Measurements from ENCODE around the gene ZNF280B. TPM values are rescaled to one million over a fixed set of nuclear protein-coding genes. Genes with fewer than 3 reads are reported as not detected.
A peak's percentile ranks its signal among the peaks of the same experiment; 100 is the strongest.
"Not testable (repeated sequence)": the region's sequence is repeated elsewhere in the genome, so short reads cannot be mapped to it uniquely, and the experiment has no call there.

Gene ZNF280B
- total and polyA plus RNA-seq, 2 experiments from 2014 or later: 0.11 to 0.45 TPM

GRCh38 chr22:22479999-22480532 lies 28.5 kb downstream of the ZNF280B start:
- Histone ChIP-seq H3K79me2 (ENCODE audit: insufficient read depth) (no peaks in the 10 kb centered on the region), H4K20me1 (ENCODE audit: insufficient read depth) (no peaks in the 10 kb centered on the region), H3K9me3 (ENCODE audit: low read depth) (no peaks in the 10 kb centered on the region), H3K9me2 (ENCODE audit: insufficient read depth) (no peaks in the 10 kb centered on the region), H3K9ac (no peak overlapping the region), H3K27me3 (replicated peaks; ENCODE audit: insufficient read depth) (no peaks in the 10 kb centered on the region), H3K4me3 (no peak overlapping the region), H3K4me2 (ENCODE audit: unreplicated experiment) (no peak overlapping the region), H3F3A (ENCODE audit: insufficient read depth) (no peaks in the 10 kb centered on the region), H3K36me3 (ENCODE audit: low read depth) (no peaks in the 10 kb centered on the region), H3K4me1 (ENCODE audit: insufficient read depth) (no peaks in the 10 kb centered on the region), H3K27ac (no peak overlapping the region), H2AFZ (no peak overlapping the region)
- in situ Hi-C loops (cut with MboI): no loop called here
- peak; percentile 10 for DNase-seq
- TF ChIP-seq EZH2 (IDR thresholded peaks at IDR 0.05; ENCODE audit: insufficient read depth, poor library complexity, severe bottlenecking) (no peak), EZH2phosphoT487 (IDR thresholded peaks at IDR 0.05; ENCODE audit: insufficient read depth, low read depth) (no peak)
- 44 to 48% methylated on average over 5 of the region's 5 CpGs for WGBS, 2 experiments (ENCODE audit: low coverage in 1 of 2, low lambda C conversion rate in 2 of 2, missing lambda C conversion rate in 2 of 2)

GRCh38 chr22:22479116-22479515 lies 29.4 kb downstream of the ZNF280B start:
- H4K20me1 ChIP-seq (ENCODE audit: insufficient read depth): no peaks in the 10 kb centered on the region
- H3K79me2 ChIP-seq (ENCODE audit: insufficient read depth): no peaks in the 10 kb centered on the region
- in situ Hi-C loops (cut with MboI): no loop called here
- no peaks in the 10 kb centered on the region for H3K4me1 ChIP-seq (ENCODE audit: insufficient read depth)
- TF ChIP-seq EZH2 (IDR thresholded peaks at IDR 0.05; ENCODE audit: insufficient read depth, poor library complexity, severe bottlenecking) (no peak), EZH2phosphoT487 (IDR thresholded peaks at IDR 0.05; ENCODE audit: insufficient read depth, low read depth) (no peak)
- DNase-seq: no peak
- no peak overlapping the region for H3K27ac ChIP-seq
- H3K4me3 ChIP-seq: no peak overlapping the region
- H3K9me2 ChIP-seq (ENCODE audit: insufficient read depth): no peaks in the 10 kb centered on the region
- 48 to 86% methylated on average over 2 of the region's 2 CpGs for WGBS, 2 experiments (ENCODE audit: low coverage in 1 of 2, low lambda C conversion rate in 2 of 2, missing lambda C conversion rate in 2 of 2)
- no peaks in the 10 kb centered on the region for H3K9me3 ChIP-seq (ENCODE audit: low read depth)
- H3K4me2 ChIP-seq (ENCODE audit: unreplicated experiment): no peak overlapping the region
- H3K9ac ChIP-seq: no peak overlapping the region
- H3F3A ChIP-seq (ENCODE audit: insufficient read depth): no peaks in the 10 kb centered on the region
- no peak overlapping the region for H2AFZ ChIP-seq
- no peaks in the 10 kb centered on the region for H3K36me3 ChIP-seq (ENCODE audit: low read depth)
- peaks cover 3% of the 10 kb centered on the region; the same call in 1 of the 2 replicates for H3K27me3 ChIP-seq (replicated peaks; ENCODE audit: insufficient read depth)

GRCh38 chr22:22478470-22478869 lies 30.1 kb downstream of the ZNF280B start:
- no peaks in the 10 kb centered on the region for H4K20me1 ChIP-seq (ENCODE audit: insufficient read depth)
- H3K36me3 ChIP-seq (ENCODE audit: low read depth): no peaks in the 10 kb centered on the region
- no peak overlapping the region for H3K4me3 ChIP-seq
- H3K4me1 ChIP-seq (ENCODE audit: insufficient read depth): no peaks in the 10 kb centered on the region
- no peak for TF ChIP-seq EZH2phosphoT487 (IDR thresholded peaks at IDR 0.05; ENCODE audit: insufficient read depth, low read depth)
- TF ChIP-seq EZH2 (IDR thresholded peaks at IDR 0.05; ENCODE audit: insufficient read depth, poor library complexity, severe bottlenecking): no peak
- H3K9me2 ChIP-seq (ENCODE audit: insufficient read depth): no peaks in the 10 kb centered on the region
- H3K4me2 ChIP-seq (ENCODE audit: unreplicated experiment): no peak overlapping the region
- no peak overlapping the region for H2AFZ ChIP-seq
- H3K9ac ChIP-seq: no peak overlapping the region
- no peak overlapping the region for H3K27ac ChIP-seq
- in situ Hi-C loops (cut with MboI): no loop called here
- peaks cover 9% of the 10 kb centered on the region for H3K27me3 ChIP-seq (replicated peaks; ENCODE audit: insufficient read depth)
- H3K79me2 ChIP-seq (ENCODE audit: insufficient read depth): no peaks in the 10 kb centered on the region
- no peaks in the 10 kb centered on the region for H3F3A ChIP-seq (ENCODE audit: insufficient read depth)
- DNase-seq: no peak
- H3K9me3 ChIP-seq (ENCODE audit: low read depth): no peaks in the 10 kb centered on the region

- H3K27ac ChIP-seq: no peak overlapping the region
- H3K9me2 ChIP-seq (ENCODE audit: insufficient read depth): no peaks in the 10 kb centered on the region
- H3K4me2 ChIP-seq (ENCODE audit: unreplicated experiment): no peak overlapping the region
- H3K4me3 ChIP-seq: no peak overlapping the region
- no peaks in the 10 kb centered on the region for H4K20me1 ChIP-seq (ENCODE audit: insufficient read depth)
- peaks cover 11% of the 10 kb centered on the region for H3K27me3 ChIP-seq (replicated peaks; ENCODE audit: insufficient read depth)
- H3K9me3 ChIP-seq (ENCODE audit: low read depth): no peaks in the 10 kb centered on the region
- no peak overlapping the region for H3K9ac ChIP-seq
- in situ Hi-C loops (cut with MboI): no loop called here
- no peaks in the 10 kb centered on the region for H3K4me1 ChIP-seq (ENCODE audit: insufficient read depth)
- no peaks in the 10 kb centered on the region for H3K36me3 ChIP-seq (ENCODE audit: low read depth)
- no peak overlapping the region for H2AFZ ChIP-seq
- WGBS, 2 experiments (ENCODE audit: low coverage in 1 of 2, low lambda C conversion rate in 2 of 2, missing lambda C conversion rate in 2 of 2): 29 to 56% methylated on average over 2 of the region's 2 CpGs
- TF ChIP-seq EZH2phosphoT487 (IDR thresholded peaks at IDR 0.05; ENCODE audit: insufficient read depth, low read depth) (no peak), EZH2 (IDR thresholded peaks at IDR 0.05; ENCODE audit: insufficient read depth, poor library complexity, severe bottlenecking) (no peak)
- DNase-seq: no peak
- H3K79me2 ChIP-seq (ENCODE audit: insufficient read depth): no peaks in the 10 kb centered on the region
- H3F3A ChIP-seq (ENCODE audit: insufficient read depth): no peaks in the 10 kb centered on the region
Observed at GRCh38 chr22:22474733-22475132, 33.8 kb downstream of the ZNF280B start.

- H3K4me2 ChIP-seq (ENCODE audit: unreplicated experiment); DNase-seq; H3F3A ChIP-seq (ENCODE audit: insufficient read depth); H2AFZ ChIP-seq; H3K9me2 ChIP-seq (ENCODE audit: insufficient read depth); H3K4me1 ChIP-seq (ENCODE audit: insufficient read depth); H3K27ac ChIP-seq; H3K79me2 ChIP-seq (ENCODE audit: insufficient read depth); H3K9me3 ChIP-seq (ENCODE audit: low read depth); H3K36me3 ChIP-seq (ENCODE audit: low read depth); in situ Hi-C loops (cut with MboI); H3K9ac ChIP-seq; H3K4me3 ChIP-seq; H4K20me1 ChIP-seq (ENCODE audit: insufficient read depth): not testable (repeated sequence)
- 54 to 55% methylated on average over 5 of the region's 5 CpGs for WGBS, 2 experiments (ENCODE audit: low coverage in 1 of 2, low lambda C conversion rate in 2 of 2, missing lambda C conversion rate in 2 of 2)
- peaks cover 14% of the 10 kb centered on the region for H3K27me3 ChIP-seq (replicated peaks; ENCODE audit: insufficient read depth)
Observed at GRCh38 chr22:22471104-22471503, 37.4 kb downstream of the ZNF280B start.
